A172 (cell line): Measurements from ENCODE around the gene TMA16. TPM values are rescaled to one million over a fixed set of nuclear protein-coding genes. Genes with fewer than 3 reads are reported as not detected.

Experiments
- DNase-seq: peaks from one replicate; pipeline ENCODE4 v3.0.0-alpha.2; 2015; ENCODE audit warnings: low spot score
- total RNA-seq: library from RNA; depleted of rRNA; stranded (reverse); fragments of >200 nt; shearing (Covaris generic); gene quantifications from 2 replicates; pipeline ENCODE4 v1.2.3, GENCODE V29; 2014; rRNA removed

The TMA16 gene
- total RNA-seq, 1 experiment from 2014 or later: 72.0 TPM

- no peak for DNase-seq
Observed at GRCh38 chr4:163563592-163563991, 69.1 kb downstream of the TMA16 start.

DNA sequence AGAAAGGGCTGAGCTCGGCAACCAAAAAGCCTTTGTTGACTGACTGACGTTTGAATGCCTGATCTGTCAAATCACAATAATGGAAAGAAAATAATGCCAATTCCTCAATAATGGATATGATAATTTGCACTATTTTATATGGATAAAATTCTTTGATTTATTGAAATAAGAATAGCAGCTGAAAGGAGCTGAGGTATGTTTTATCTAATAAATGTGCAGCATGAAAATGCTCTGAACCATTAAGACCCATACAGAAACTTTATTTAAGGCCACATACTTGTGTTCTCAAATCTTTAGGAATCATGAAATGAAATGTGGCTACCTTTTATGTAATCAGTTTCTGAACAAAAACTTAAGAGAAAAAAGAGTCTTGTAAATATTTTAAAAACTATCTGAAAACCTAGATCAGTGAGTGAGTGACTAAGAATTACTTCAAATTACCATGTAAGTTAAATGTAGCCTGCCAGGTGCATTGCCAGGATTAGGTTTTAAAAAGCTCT lies 69.8 kb downstream of the TMA16 start:
- no peak for DNase-seq

DNA sequence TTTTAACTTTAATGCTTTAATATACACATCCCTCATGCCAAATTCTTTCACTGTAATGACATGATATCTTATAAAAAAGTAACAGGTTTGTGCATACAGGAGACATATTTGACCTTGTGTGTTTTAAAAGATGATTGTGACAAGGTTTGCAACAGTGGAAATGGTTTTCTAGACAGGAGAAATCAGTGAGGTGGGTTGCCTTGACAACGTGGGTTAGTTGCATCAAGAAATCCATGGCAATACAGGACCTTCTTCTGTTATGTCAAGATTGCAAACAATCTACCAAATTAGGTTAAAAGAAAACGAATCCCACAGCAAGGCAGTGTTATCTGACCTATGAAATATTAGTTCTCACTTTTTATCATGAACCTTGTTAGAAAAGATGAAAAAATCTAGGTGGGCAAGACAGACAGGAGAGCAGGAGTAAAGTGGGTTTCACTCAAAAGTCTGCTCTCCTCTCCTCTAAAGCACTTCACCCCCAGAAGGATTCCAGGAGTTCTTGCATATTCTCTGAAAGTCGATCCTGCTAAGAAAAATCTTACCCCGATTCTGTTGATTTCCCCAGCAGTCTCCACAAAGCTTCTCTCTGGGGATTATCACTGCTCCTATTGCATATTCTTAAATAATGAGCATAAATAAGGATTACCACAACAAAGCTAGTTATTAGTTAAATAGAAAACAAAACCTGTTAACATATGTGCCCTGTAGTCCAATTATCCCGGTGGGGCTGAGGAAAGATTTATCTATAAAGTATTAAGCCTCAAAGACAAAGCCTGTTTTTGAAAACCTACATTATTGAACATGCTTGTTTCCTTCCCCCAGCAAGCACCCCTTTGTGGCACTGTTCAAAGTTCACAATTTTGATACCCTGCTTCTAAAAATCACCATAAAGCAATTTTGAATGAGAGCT lies 71.0 kb downstream of the TMA16 start:
- DNase-seq: no peak

DNA sequence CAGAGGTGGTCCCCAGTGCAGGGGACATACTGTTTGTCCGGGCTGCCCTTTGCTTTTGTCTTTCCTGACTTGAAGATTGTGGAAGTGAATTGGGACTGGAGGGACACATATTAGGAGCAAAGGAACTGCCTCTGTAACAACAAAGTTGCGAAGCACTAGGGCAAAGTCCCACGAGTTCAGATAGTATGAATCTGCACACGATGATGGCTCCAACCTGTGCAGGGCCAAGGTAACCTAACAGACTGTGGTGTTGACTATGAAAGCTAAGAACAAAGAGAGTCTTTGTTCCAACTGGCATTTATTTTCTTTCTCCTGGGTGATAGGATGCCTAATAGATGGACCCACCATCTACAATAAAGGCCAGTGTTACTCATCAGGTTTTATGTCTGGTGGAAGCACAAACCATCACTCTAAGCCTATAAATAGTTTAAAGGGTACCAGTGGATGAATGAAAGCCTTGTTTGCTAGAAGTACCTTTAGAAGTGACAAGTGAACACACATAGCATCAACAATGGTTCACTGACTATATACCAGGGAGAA lies 71.8 kb downstream of the TMA16 start:
- DNase-seq: no peak

GRCh38 chr4:163568843-163569242 lies 74.4 kb downstream of the TMA16 start:
- no peak for DNase-seq

Other genes starting within 250 kb of the TMA16 start
- 1.4 and 1.6 TPM in 2 replicates for gene NPY1R, start 162.1 kb upstream of the TMA16 start, total RNA-seq
- not detected in 2 replicates for gene NPY5R, start 150.8 kb upstream of the TMA16 start, total RNA-seq
- 0.21 TPM in 1 of 2 replicates, not detected in the other for gene TKTL2, start 20.9 kb upstream of the TMA16 start, total RNA-seq